Right renal pelvis (tissue), 4 donors: ENCODE measurements around the gene ACTA2. TPM values are rescaled to one million over a fixed set of nuclear protein-coding genes. Genes with fewer than 3 reads are reported as not detected.

ENCODE experiments used
- DNase-seq, 4 donors: peaks; one replicate each; pipeline ENCODE4 v3.0.0-alpha.2; 2013; ENCODE audit warnings: low read depth in 4 of 4, low spot score in 3 of 4, missing footprints in 1 of 4
- polyA plus RNA-seq, 4 donors: library from polyadenylated mRNA; unstranded; fragments of 120-200 nt; gene quantifications; one replicate each; pipeline ENCODE4 v1.2.1, GENCODE V29; 2013; ENCODE audit not compliant: insufficient read length in 4 of 4

Gene ACTA2
- polyA plus RNA-seq, 4 donors: 181 to 218 (median 197) TPM

DNA sequence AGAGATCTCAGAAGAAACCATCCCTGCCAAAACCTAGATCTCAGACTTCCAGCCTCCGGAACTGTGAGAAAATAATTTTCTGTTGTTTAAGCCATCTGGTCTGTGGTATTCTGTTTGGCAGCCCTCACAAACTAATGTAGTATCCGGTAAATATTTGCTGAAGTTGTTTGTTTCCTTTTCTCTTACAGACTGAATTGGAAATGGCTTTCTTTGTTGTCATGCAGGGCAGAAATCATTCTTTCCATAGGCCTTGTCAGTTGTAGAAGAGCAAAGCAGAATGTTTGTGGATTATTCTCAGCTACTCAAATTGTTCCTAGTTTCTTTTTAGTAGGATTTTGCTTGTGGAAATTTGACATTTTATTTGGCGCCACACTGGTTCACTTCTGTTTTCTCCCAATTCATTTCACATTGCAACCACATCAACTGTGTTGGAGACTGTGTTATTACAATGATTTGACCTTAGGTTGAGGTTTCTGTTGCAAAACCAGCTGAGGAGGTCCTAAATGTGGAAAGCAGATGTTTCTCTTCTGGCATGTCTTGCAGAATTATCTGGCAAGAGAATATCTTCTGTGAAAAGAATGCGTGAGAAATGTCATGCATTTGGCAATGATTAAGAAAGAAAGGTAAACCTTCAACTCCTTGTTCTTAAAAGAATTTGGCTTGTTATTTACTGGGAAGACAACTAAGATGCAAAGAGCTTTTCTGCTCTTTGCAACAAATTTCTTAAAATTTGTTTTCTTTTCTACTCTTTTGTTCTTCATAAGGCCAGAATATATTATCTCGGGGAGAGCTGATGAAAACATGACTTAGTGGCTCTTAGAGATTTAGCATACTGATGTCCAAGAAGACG, 25.8 kb downstream of the ACTA2 start:
- peak in 2 of 4 donors; percentile 18 to 36 for DNase-seq

DNA sequence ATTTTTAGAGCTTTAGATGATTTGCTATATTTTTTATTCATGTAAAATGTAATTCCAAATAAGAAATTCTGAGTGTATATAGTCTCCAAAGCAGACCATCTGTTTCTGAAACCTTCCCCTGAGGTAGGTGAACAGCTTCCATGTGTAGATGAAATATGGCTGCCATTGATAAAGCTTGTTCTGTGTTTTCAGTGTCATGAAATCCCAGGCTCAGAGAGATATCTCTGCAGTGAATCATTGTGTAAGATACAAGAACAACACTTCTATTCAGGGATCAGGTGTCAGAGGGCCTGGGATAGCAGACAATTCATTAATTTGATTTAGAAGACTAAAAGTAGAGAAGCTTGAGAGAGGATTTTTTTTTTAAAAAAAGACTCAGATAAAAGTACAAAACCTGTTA, 29.1 kb downstream of the ACTA2 start:
- DNase-seq: peak in 1 of 4 donors; percentile 27

DNA sequence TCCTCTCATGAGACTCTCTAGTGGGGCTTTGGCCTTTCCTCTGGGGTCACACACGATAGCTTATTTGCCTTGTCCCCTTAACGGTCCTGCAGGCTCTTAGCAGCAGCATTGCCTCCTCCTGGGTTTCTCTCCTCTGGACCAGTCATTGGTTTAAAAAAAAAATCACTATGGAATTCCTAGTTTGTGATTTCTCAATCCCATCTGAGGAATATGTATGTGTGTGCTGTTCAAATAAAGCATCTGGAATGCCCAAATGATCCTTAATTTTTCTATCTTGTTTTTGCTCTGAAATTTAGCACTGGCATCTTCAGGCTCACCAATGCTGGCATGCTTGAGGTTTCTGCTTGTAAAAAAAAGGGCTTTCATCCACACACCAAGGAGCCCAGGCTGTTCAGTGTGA, 30.5 kb downstream of the ACTA2 start:
- no peak for DNase-seq

DNA sequence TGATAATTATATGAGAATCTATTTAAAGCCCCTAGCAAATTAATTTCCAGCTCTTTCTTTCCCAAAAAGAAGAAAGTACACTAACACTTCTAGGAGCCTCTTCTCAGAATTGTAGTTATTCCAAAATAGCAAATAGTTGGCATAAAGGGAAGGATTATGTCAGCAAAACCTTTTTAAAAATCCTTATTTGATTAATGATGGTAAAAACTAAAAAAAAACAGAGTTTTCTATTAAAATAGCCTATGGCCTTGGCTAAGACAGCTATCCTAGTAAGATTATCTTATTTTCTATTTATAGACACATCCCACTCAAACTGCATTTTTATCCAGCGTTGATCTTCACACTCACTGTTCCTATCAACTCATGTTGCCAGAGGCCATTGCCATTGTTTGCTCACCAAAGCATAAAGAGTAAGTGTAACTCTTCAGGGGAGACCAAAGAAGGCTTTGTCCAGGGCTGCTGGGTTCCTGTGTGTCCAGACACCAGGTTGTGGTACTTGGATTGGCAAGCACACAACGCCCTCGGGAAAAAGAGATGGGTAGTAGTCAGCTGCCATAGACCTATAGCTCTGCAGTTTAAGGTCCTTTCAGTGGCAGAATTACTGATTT, 31.5 kb downstream of the ACTA2 start:
- DNase-seq: no peak

DNA sequence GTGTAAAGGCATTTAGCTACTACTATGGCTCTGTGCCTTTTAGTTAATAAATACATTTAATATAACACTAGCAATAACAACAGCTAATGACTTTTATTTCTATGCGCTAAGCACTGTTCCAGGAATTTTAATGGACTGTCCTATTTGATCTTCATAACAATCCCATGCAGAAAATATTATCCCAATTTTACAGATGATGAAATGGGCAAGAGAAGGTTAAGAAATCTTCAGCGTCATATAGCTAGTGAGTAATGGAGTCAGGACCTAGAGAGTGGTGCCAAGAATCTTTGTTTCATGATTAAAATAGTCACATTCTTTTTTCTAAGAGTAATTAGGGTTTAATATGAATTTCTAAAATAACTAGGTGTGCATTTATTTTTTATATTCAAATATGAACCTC, 32.4 kb downstream of the ACTA2 start:
- DNase-seq: no peak

DNA sequence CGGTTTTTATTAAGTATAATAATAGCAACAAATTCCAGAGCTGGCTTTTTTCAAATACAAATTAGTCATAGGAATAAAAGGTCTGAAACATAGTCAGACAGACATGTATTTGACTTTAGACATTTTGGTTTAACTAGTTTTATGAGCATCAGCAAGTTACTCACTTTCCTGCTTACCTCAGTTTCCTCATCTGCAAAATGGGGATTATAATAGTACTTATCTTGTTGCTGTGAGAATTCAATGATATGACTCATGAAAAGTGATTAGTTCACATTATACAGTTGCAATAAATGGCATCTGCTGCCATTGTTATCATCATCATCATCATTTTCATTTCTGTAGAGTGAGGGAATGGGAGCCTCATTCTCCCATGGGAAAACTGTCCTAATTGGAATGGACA, 33.5 kb downstream of the ACTA2 start:
- no peak for DNase-seq

DNA sequence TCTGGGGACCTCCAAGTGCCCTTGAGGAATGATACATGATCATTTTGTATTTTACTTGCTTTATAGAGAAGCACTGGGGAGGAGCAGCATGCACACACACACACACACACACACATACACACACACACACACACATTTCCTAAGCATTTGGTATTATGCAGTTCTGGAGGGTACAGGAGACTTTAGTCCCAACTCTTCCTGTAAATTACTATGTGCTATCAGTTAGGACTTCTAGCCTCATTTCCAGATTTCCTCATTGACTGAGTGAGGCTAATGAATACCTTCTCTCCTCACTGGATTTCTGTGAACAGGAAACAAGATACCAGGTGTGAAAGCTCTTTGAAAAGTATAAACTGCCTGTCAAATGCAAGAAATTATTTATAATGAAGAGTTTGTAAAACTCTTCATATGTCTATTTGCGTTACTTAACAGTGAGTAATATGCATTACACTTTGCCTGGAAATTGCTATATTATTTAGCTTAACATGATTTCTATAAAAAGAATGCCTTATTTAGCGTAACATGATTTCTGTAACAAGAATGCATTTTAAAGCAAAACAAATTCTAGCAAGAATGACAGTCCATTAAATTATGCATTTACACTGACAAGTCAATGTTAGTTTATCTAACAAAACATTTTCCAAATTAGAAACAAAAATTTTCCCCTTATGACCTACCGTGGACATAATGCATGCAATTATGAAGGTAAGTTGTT, 34.2 kb downstream of the ACTA2 start:
- DNase-seq: no peak

DNA sequence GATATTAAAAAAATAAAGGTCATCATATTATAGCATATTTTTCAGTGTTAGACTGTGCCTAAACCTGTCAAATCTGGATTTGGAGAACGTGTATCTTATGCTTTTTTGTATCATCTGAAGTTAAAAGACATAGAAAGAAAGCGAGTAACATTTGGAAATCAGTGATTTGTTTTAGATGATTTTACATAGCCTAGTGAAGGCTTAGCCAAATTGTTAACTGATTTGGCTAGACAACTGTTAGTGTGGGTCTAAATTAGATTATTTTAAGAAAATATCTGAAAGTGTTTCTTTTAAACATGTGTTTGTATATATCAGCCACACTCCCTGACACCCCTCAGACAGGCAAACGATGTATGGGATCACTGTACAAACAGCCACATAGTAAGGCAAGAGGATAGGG, 35.6 kb downstream of the ACTA2 start:
- no peak for DNase-seq

DNA sequence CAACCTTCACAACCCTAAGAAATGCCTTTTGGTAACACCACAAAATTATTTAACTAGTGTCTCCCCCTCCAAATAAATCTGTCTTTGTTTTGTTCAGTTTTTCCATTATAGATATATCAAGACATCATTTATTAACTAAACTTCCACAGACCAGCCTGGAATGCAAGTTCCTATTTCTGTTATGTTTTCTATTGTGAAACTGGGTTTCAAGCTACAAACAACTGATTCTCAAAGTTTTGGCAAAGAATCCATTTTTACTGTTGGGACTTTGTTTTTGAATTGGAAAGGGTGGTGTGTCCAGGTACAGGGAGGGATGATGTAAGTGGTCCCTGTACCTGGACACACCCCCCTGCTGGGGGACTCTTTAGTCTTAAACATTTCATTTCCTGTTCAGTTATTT, 36.3 kb downstream of the ACTA2 start:
- DNase-seq: no peak

DNA sequence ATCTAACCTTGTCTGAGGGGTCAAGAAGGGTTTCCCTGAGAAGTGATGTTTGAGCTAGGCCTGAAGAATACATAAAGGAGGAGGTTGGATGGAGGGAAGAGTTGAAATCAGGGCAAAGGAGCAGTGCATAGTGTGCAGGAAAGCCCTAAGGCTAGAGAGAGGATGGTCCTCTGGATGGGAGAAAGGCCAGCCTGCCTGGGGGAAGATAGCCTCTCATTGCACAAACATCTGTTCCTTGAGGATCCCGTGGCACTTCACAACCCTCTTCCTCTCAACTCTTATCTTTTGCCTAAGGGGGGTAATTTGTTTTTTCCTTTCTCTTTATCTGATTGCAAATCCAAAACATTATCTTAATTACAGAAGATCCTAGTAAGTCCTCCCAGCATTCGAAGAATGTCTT, 36.8 kb downstream of the ACTA2 start:
- DNase-seq: no peak

DNA sequence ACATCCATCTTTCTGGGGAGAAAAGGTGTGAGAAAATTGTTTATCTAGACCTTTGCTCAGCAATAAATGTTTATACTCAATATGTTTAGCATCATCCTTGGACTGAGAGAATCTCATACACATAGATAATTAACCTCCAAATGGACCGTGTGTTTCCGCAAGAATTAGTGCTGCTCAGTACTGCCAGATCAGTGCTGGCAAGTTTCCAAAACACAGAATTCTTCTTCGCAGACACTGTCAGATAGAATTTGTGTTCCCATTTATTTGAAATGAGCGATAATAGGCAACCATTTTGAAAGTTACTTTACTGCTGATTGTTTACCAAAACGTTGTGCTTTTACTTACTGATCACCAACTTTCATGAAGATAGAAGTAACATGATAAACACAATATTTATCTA, 38.8 kb downstream of the ACTA2 start:
- no peak for DNase-seq

DNA sequence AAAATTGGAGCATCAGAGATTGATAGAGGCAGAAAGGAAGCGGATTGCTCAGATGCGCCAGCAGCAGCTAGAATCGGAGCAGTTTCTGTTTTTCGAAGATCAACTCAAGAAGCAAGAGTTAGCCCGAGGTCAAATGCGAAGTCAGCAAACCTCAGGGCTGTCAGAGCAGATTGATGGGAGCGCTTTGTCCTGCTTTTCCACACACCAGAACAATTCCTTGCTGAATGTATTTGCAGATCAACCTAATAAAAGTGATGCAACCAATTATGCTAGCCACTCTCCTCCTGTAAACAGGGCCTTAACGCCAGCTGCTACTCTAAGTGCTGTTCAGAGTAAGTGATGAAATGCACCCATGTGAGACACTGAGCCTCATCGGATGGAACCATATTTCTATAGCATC, 39.4 kb downstream of the ACTA2 start:
- DNase-seq: no peak

DNA sequence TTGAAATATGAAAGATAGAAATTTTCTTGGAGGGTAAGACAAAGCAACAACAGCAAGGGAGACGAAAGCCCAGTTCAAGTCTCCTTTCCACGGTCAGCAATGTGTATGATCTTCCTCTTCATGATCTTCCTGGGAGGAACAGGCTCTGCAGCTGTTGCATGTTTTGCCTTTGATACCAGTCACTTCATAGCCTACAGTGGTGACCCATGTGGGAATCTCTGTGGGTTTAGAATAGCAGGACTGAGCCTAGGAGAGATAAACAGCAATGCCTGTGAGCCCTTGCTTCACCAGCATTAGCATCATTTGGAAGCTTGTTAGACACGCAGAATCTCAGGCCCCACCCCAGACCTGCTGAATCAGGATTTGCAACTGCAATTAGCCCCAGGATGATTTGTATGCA, 40.7 kb downstream of the ACTA2 start:
- DNase-seq: no peak

DNA sequence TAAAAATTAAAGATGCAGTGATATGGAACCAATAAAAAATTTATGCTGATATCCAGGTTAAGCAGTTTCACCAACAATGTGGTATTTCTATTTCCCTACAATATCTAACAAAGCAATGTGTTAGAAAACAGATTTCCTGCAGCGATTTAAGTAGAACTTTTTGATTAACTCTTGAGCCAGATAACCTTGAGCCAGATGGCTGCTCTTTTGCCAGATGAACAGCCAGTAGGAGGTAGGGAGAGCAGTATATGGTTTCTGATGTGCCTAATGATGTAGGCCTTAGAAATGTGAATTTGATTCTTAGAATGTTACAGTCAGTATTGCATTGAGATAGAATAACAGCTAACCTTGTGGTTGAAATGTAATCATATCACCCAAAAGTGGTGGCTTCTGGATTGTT, 41.5 kb downstream of the ACTA2 start:
- DNase-seq: no peak

DNA sequence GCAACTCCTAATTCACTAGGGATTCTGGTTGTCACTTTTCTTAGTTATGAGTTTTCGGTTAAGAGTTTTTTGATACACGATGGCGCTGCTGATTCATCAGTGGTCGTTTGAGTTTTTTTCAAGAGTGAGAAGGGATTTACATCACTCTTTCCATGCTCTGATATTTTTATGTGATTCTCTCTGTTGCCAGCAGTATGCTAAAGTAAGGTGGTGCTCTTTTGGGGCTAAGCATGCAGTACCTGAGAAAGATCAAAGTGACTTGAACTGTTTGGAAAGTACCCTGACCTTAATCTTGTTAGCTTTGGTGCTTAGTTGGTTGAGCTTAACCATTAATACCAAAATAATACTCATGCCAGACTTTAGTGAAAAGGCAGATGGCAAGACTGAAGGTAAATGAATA, 44.4 kb downstream of the ACTA2 start:
- no peak for DNase-seq

DNA sequence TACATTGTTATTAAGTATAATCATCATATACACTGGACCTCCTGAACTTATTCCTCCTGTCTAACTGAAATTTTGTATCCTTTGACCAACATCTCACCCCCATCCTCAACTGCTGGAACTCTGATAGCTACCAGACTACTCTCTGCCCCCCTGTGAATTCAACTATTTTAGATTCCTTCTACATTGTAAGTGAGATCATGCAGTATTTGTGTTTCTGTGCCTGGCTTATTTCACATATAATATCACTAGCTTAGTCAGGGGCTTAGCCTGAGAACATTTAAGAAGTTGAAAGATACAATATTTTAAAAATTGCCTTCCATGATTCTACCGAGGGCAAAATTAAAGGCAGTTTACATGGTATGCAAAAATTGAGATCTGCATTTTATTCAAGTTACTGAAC, 45.7 kb downstream of the ACTA2 start:
- DNase-seq: no peak

DNA sequence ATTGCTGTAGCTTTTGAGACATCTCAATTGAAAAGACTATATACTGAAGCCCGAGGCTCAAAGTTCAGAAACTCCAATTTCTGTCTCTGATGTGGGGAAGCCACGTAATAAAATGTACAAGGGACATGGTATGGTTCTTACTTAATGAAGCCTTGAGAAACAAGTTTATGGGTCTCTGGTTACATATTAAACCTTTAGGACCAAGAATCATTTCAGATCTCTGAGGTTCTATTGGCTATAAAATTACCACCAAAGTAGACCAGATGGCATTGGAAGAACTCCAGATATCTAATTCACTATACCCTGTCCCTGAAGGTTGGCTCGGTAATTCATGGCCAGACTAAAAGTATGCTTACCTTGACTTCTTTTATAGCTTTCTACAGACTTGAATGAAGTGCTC, 48.9 kb downstream of the ACTA2 start:
- DNase-seq: no peak

DNA sequence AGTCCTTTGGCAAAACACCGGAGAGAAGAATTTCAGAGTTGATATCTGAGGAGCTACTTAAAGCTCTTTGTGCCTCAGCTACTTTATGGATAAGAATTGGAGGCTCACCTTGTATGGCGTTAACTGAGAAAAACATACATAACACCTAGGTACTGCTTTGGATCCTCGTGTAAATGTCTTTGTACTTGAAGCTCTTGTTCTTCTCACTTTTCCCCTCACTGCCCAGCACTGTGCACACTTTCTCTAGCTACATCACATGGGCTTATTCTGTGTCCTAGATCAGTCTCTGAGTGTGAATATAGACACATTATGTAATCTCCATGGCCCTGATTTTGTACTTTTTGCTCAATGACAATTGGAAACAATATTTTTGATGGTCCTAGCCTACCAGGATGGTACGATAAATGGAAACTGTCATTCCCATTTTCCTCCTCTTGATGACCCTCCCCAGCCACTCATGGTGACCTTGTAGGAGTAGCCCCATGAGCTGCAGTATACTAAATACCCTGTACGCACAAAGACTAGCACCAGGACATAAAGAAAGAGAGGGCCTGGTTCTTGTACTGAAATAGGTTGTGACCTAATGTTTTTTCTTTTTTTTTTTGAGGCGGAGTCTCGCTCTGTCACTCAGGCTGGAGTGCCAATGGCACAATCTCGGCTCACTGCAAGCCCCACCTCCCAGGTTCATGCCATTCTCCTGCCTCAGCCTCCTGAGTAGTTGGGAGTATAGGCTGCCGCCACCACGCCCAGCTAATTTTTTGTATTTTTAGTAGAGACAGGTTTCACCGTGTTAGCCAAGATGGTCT, 50.4 kb downstream of the ACTA2 start:
- no peak for DNase-seq

DNA sequence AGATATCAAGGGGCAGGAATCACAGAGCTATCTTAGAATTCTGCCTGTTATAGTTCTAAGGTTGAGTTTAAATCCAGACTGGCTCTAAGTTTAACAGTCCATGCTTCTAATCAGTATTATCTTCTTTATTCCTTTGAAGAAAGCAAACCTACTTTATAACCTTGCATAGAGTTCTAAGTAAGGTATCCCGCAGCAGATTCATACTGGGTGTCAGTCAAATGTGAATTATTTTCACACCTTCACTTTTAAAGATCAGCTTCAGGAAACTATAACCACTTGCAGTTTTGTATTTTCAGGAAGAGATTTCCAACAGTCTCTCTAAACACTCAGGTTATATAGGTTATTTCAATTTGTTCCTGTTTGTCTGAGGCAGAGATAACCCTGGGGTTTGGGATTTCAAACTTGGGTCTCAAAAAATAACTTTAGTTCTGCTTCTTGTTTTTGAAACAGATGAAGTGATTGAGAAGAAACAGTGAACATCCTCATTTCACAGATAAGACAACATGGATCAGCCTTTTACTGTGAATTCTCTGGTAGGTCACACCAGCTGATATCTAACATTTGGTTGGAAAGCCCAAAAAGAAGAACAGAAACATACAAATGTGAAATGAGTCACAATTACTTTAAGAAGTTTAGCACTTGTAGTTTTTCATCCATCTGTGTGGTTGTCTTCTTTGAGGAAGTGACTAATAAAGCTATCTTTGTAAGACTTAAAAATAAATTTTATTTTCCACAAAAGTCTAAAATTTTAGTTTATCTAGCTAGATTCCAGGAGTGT, 51.2 kb downstream of the ACTA2 start:
- no peak for DNase-seq

DNA sequence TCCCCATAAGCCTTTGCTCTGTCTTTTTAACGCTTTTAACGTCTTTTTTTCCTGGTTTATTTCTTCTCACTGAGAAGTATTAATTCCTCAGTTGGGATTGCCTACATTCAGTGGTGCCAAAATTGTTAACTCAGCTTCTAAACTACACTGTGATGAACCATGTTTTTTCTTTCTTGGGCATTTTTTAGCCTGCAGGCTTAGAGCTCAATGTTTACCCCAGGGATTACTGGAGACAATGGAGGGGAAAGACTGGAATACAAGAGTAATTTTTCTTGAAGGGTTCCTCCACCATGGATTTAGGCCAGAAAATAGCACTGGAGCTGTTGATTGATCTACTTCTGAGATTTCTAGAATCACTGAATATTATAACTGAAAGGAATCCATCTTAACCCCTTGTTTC, 52.7 kb downstream of the ACTA2 start:
- DNase-seq: no peak
